ENCODE results near the gene PSMB3. TPM values are rescaled to one million over a fixed set of nuclear protein-coding genes. Genes with fewer than 3 reads are reported as not detected.

PSMB3 gene
- total RNA-seq, 1 donor from 2014 or later, result 118 TPM

GRCh38 chr17:38729886-38730525 is 22.5 kb upstream of the PSMB3 start, which contains the start of gene CISD3:
CISD3 (plus strand) TSS chr17:38730341; CDS start chr17:38730359, 18 bp downstream.
- Mint-ChIP-seq H3K27ac (ENCODE audit: unreplicated experiment) (peak within 1 kb of the TSS; percentile 97), H3K36me3 (ENCODE audit: low read depth) (peaks cover 4% of the 10 kb centered on the region), H3K4me1 (ENCODE audit: low read depth) (peaks cover 25% of the 10 kb centered on the region), H3K27me3 (ENCODE audit: low read depth) (no peaks in the 10 kb centered on the region), H3K9me3 (ENCODE audit: low read depth) (no peaks in the 10 kb centered on the region), H3K4me3 (ENCODE audit: unreplicated experiment) (peak within 1 kb of the TSS; percentile 97)
- TF ChIP-seq CTCF (IDR thresholded peaks at IDR 0.05), result peak; percentile 83
- no peak for DNase-seq (ENCODE audit: low spot score)

GRCh38 chr17:38730526-38731379 is 21.8 kb upstream of the PSMB3 start:
- no peak for DNase-seq (ENCODE audit: low spot score)
- Mint-ChIP-seq H3K27me3 (ENCODE audit: low read depth) (no peaks in the 10 kb centered on the region), H3K27ac (ENCODE audit: unreplicated experiment) (peak overlapping the region; percentile 97), H3K4me1 (ENCODE audit: low read depth) (peaks cover 31% of the 10 kb centered on the region), H3K9me3 (ENCODE audit: low read depth) (no peaks in the 10 kb centered on the region), H3K36me3 (ENCODE audit: low read depth) (peaks cover 7% of the 10 kb centered on the region), H3K4me3 (ENCODE audit: unreplicated experiment) (peak overlapping the region; percentile 97)
- no peak for TF ChIP-seq CTCF (IDR thresholded peaks at IDR 0.05)

GRCh38 chr17:38731526-38732294 is 20.8 kb upstream of the PSMB3 start:
- Mint-ChIP-seq H3K36me3 (ENCODE audit: low read depth) (peaks cover 7% of the 10 kb centered on the region), H3K4me3 (ENCODE audit: unreplicated experiment) (no peak overlapping the region), H3K4me1 (ENCODE audit: low read depth) (peaks cover 31% of the 10 kb centered on the region), H3K27ac (ENCODE audit: unreplicated experiment) (peak overlapping the region; percentile 97), H3K27me3 (ENCODE audit: low read depth) (no peaks in the 10 kb centered on the region), H3K9me3 (ENCODE audit: low read depth) (no peaks in the 10 kb centered on the region)
- no peak for DNase-seq (ENCODE audit: low spot score)
- TF ChIP-seq CTCF (IDR thresholded peaks at IDR 0.05), result no peak

GRCh38 chr17:38732376-38733281 is 19.9 kb upstream of the PSMB3 start:
- H3K4me1 Mint-ChIP-seq (ENCODE audit: low read depth), result peaks cover 31% of the 10 kb centered on the region
- no peak for DNase-seq (ENCODE audit: low spot score)
- H3K9me3 Mint-ChIP-seq (ENCODE audit: low read depth), result no peaks in the 10 kb centered on the region
- no peaks in the 10 kb centered on the region for H3K27me3 Mint-ChIP-seq (ENCODE audit: low read depth)
- TF ChIP-seq CTCF (IDR thresholded peaks at IDR 0.05), result no peak
- H3K27ac Mint-ChIP-seq (ENCODE audit: unreplicated experiment), result peak overlapping the region; percentile 57
- H3K36me3 Mint-ChIP-seq (ENCODE audit: low read depth), result peaks cover 7% of the 10 kb centered on the region
- no peak overlapping the region for H3K4me3 Mint-ChIP-seq (ENCODE audit: unreplicated experiment)

Data from chondrocyte (in vitro differentiated cells).